OCI-LY1 (cell line): ENCODE results near the gene AHCYL1.

Experiments
- H2AFZ ChIP-seq: fragments of 200-600 bp; sonication (generic), shearing (Covaris generic); 2 replicates; pipeline ENCODE4 v1.6.0; 2014; ENCODE audit warnings: antibody characterized with exemption, mild to moderate bottlenecking, low read length
- H3F3A ChIP-seq: fragments of 200-600 bp; sonication (generic), shearing (Covaris generic); 2 replicates; pipeline ENCODE4 v1.6.0; 2014; ENCODE audit warnings: mild to moderate bottlenecking, antibody characterized with exemption, low read length, moderate library complexity; ENCODE audit not compliant: insufficient read depth
- H3K27ac ChIP-seq: fragments of 200-600 bp; sonication (generic); 2 replicates; pipeline ENCODE4 v1.5.1; 2014; ENCODE audit warnings: low read length, mixed run types, mild to moderate bottlenecking, low read depth; ENCODE audit not compliant: poor library complexity, severe bottlenecking
- H3K27me3 ChIP-seq: fragments of 200-600 bp; sonication (generic); 2 replicates; pipeline ENCODE4 v1.6.0; 2014; ENCODE audit warnings: antibody characterized with exemption, mild to moderate bottlenecking, low read length, moderate library complexity; ENCODE audit not compliant: insufficient read depth
- H3K36me3 ChIP-seq: fragments of 200-600 bp; sonication (generic); 2 replicates; pipeline ENCODE4 v1.6.1; 2014; ENCODE audit warnings: mild to moderate bottlenecking, antibody characterized with exemption, low read length, moderate library complexity, mixed read lengths; ENCODE audit not compliant: insufficient read depth
- H3K4me1 ChIP-seq: fragments of 200-600 bp; sonication (generic); 2 replicates; pipeline ENCODE4 v1.5.1; 2014; ENCODE audit warnings: mild to moderate bottlenecking, low read length, moderate library complexity; ENCODE audit not compliant: insufficient read depth, severe bottlenecking
- H3K4me2 ChIP-seq: fragments of 200-600 bp; sonication (generic), shearing (Covaris generic); 2 replicates; pipeline ENCODE4 v1.6.1; 2014; ENCODE audit warnings: low read length
- H3K4me3 ChIP-seq: fragments of 200-600 bp; sonication (generic); 2 replicates; pipeline ENCODE4 v1.5.1; 2014; ENCODE audit warnings: low read length, low read depth, mild to moderate bottlenecking, mixed read lengths; ENCODE audit not compliant: poor library complexity, severe bottlenecking
- H3K79me2 ChIP-seq: fragments of 200-600 bp; shearing (Covaris generic); 2 replicates; pipeline ENCODE4 v1.6.1; 2016; ENCODE audit warnings: mixed run types, low read length, mixed read lengths; ENCODE audit not compliant: insufficient read depth
- H3K9ac ChIP-seq: fragments of 200-600 bp; sonication (generic), shearing (Covaris generic); 2 replicates; pipeline ENCODE4 v1.6.1; 2014; ENCODE audit warnings: mild to moderate bottlenecking, low read length, mixed read lengths
- H3K9me2 ChIP-seq: fragments of 200-600 bp; sonication (generic), shearing (Covaris generic); 2 replicates; pipeline ENCODE4 v1.6.1; 2014; ENCODE audit warnings: low read depth, mild to moderate bottlenecking, low read length, mixed read lengths
- H3K9me3 ChIP-seq: fragments of 200-600 bp; shearing (Covaris generic); 2 replicates; pipeline ENCODE4 v1.6.1; 2014; ENCODE audit warnings: low read length, mixed read lengths
- H4K20me1 ChIP-seq: fragments of 200-600 bp; sonication (generic), shearing (Covaris generic); 2 replicates; pipeline ENCODE4 v1.6.0; 2016; ENCODE audit warnings: mild to moderate bottlenecking, low read length; ENCODE audit not compliant: insufficient read depth
- CTCF ChIP-seq: fragments of 200-600 bp; sonication (generic), shearing (Covaris generic); IDR thresholded peaks from 2 replicates; pipeline ENCODE4 v1.5.1; 2017; ENCODE audit warnings: mild to moderate bottlenecking, antibody characterized with exemption, low read length, moderate library complexity, mixed read lengths
- EZH2 ChIP-seq: fragments of 200-600 bp; sonication (generic), shearing (Covaris generic); IDR thresholded peaks from 2 replicates; pipeline ENCODE4 v1.8.0; 2017; ENCODE audit warnings: borderline replicate concordance, mixed run types, mild to moderate bottlenecking, antibody characterized with exemption, low read length, moderate library complexity, mixed read lengths

AHCYL1 gene

DNA sequence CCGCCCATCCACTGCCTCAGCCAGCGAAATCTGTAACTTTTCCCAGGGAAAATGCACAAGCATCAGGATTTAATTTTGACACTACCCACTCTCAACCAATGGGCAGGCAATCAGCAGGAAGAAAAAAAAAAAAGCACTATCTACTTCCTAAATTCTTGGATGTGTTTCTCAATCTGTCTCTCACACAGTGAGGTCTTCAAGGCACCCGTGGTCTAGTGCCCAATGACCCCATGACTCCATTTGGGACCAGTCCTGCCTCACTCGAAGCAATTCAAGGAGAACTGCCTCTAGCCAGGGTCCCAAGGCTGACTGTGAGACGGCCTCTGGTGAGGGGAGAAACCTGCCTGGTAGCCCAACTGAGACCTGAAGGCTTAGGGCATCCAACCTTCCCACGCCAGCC, 38.1 kb upstream of the AHCYL1 start:
- H3F3A ChIP-seq = no peaks in the 10 kb centered on the region
- H3K9ac ChIP-seq = no peak overlapping the region
- H3K9me3 ChIP-seq = no peaks in the 10 kb centered on the region
- TF ChIP-seq CTCF (no peak), EZH2 (no peak)
- no peaks in the 10 kb centered on the region for H4K20me1 ChIP-seq
- no peak overlapping the region for H3K27ac ChIP-seq
- H3K4me1 ChIP-seq = no peaks in the 10 kb centered on the region
- H3K79me2 ChIP-seq = no peaks in the 10 kb centered on the region
- H3K36me3 ChIP-seq = no peaks in the 10 kb centered on the region
- H3K4me2 ChIP-seq = no peak overlapping the region
- no peak overlapping the region for H2AFZ ChIP-seq
- no peak overlapping the region for H3K4me3 ChIP-seq
- no peaks in the 10 kb centered on the region for H3K9me2 ChIP-seq
- H3K27me3 ChIP-seq = no peaks in the 10 kb centered on the region

GRCh38 chr1:109947582-109948284, 36.8 kb upstream of the AHCYL1 start:
- H4K20me1 ChIP-seq = no peaks in the 10 kb centered on the region
- H3K9me2 ChIP-seq = no peaks in the 10 kb centered on the region
- no peaks in the 10 kb centered on the region for H3K4me1 ChIP-seq
- H3K79me2 ChIP-seq = no peaks in the 10 kb centered on the region
- H3K27ac ChIP-seq = no peak overlapping the region
- H3K4me3 ChIP-seq = no peak overlapping the region
- no peak overlapping the region for H3K4me2 ChIP-seq
- no peaks in the 10 kb centered on the region for H3K36me3 ChIP-seq
- no peak overlapping the region for H3K9ac ChIP-seq
- H2AFZ ChIP-seq = no peak overlapping the region
- no peaks in the 10 kb centered on the region for H3K9me3 ChIP-seq
- TF ChIP-seq EZH2 (no peak), CTCF (no peak)
- H3K27me3 ChIP-seq = no peaks in the 10 kb centered on the region
- no peaks in the 10 kb centered on the region for H3F3A ChIP-seq

DNA sequence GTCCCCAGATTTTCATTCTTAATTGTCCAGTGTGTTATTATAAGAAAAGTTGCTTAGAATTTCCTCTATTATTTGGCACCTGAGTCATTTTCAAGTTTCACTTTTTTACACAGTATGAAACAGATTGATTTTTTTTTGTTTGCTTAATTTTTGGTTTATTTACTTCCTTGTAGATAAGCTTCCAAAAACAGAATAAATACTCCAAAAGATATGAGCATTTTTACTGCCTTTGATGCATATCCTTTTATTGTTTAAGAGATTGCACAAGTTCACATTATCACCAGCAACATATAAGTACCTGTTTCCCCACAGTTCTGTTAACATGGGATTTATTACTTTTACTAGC, 36.3 kb upstream of the AHCYL1 start:
- Histone ChIP-seq H3F3A (no peaks in the 10 kb centered on the region), H3K79me2 (no peaks in the 10 kb centered on the region), H3K4me2 (no peak overlapping the region), H3K9ac (no peak overlapping the region), H2AFZ (no peak overlapping the region), H3K9me3 (no peaks in the 10 kb centered on the region), H3K36me3 (no peaks in the 10 kb centered on the region), H3K27me3 (no peaks in the 10 kb centered on the region), H3K9me2 (no peaks in the 10 kb centered on the region), H3K27ac (no peak overlapping the region), H3K4me1 (no peaks in the 10 kb centered on the region), H4K20me1 (no peaks in the 10 kb centered on the region), H3K4me3 (no peak overlapping the region)
- TF ChIP-seq EZH2 (no peak), CTCF (no peak)
